ENCODE measurements around the gene KRT25. TPM values are rescaled to one million over a fixed set of nuclear protein-coding genes. Genes with fewer than 3 reads are reported as not detected.

Gene KRT25
- total and polyA plus RNA-seq, 2 of the 8 experiments (the other 6 are each of a cell fraction or from before 2014, with no cell fraction given), result not detected

DNA sequence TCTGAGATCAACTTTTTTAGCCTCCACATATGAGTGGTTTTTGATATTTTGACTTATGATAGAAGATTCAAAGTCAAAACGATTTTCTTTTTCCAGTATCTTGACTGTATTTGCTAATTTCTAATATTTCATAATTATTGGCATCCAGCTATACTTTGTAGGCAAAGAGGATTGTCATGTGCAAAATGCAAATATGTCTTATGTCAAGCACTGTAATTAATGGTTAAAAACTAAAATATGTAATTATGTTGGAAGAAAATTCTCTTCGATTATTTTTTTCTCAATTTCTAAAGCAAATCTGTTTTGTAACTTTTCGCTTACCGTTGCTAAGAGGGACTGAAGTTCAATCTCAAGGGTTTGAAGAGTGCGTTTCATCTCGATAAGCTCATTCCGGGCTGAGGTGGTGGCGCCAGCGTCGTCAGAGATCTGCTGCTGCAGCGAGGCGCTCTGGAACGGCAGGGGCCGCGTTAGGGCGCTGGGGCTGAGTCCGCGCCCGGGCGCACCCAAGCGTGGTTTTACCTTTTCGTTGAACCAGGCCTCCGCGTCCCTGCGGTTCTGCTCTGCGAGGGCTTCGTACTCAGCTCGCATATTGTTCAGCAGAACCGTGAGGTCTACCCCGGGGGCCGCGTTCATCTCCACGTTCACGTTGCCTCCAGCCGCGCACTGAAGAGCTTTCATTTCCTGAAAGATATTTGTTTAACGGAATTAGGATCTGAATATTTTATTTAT, 24.2 kb upstream of the KRT25 start:
- ChIA-PET POLR2A (ENCODE audit: partially characterized antibody) (interaction anchor here (0.9 kb wide), 1 partner anchor 130 kb away, joined by 3 read pairs; no protein-coding TSS in a partner anchor), CTCF (ENCODE audit: partially characterized antibody) (interaction anchor here (0.9 to 2.0 kb wide), 4 partner anchors 13 to 160 kb away, joined by 3 to 6 read pairs (median 4); no protein-coding TSS in a partner anchor)
- Histone ChIP-seq H3K4me2 (ENCODE audit: insufficient read depth in 1 of 2, low read depth in 2 of 2, low read length in 2 of 2) (0 out of 4 replicates have a peak overlapping the region, but pooled peaks of 1 of the 2 experiments have one; percentile 29), H2BK12ac (ENCODE audit: low read depth, low read length) (no peak overlapping the region), H4K8ac (ENCODE audit: extremely low read depth, insufficient read depth, low read length) (peak overlapping the region; percentile 14; the same call in 1 of the 2 replicates), H3K9me3 (ENCODE audit: insufficient read depth in 2 of 2, low read depth in 1 of 2, low read length in 1 of 2) (no peaks in the 10 kb centered on the region), H2AFZ (ENCODE audit: low read length) (no peak overlapping the region), H2BK120ac (replicated peaks; ENCODE audit: low read depth, low read length) (no peak overlapping the region), H3K23ac (ENCODE audit: insufficient read length) (no peak overlapping the region), H3K9ac (replicated peaks in 1 of 4; ENCODE audit: extremely low read depth in 1 of 4, low read depth in 3 of 4, low read length in 3 of 4) (no peak overlapping the region), H2BK5ac (ENCODE audit: low read depth, low read length) (no peak overlapping the region), H3K56ac (replicated peaks; ENCODE audit: insufficient read length, low read depth, low read length) (no peak overlapping the region), H3K36me3 (ENCODE audit: control insufficient read depth in 2 of 4, insufficient read depth in 4 of 4, low read length in 3 of 4) (no peaks in the 10 kb centered on the region), H3K4me3 (ENCODE audit: extremely low read depth in 1 of 4, insufficient read depth in 2 of 4, low read depth in 3 of 4, low read length in 4 of 4) (peak overlapping the region in 1 of 4 experiments; percentile 12; a peak in 1 of 8 replicates), H2AK5ac (ENCODE audit: low read depth, low read length) (no peak overlapping the region), H3K4ac (replicated peaks; ENCODE audit: insufficient read length, low read depth, low read length) (no peak overlapping the region), H3K18ac (ENCODE audit: extremely low read depth, low read length) (no peak overlapping the region), H2BK20ac (ENCODE audit: low read length) (no peak overlapping the region), H4K20me1 (replicated peaks in 1 of 2; ENCODE audit: control insufficient read depth in 1 of 2, insufficient read depth in 2 of 2, low read length in 2 of 2) (no peaks in the 10 kb centered on the region), H4K5ac (ENCODE audit: insufficient read length, low read depth, low read length) (no peak overlapping the region), H3K23me2 (ENCODE audit: low read depth, low read length) (no peaks in the 10 kb centered on the region), H3K14ac (ENCODE audit: insufficient read length) (no peak overlapping the region), H3K27me3 (replicated peaks in 1 of 4; ENCODE audit: control insufficient read depth in 3 of 4, extremely low read depth in 1 of 4, insufficient read depth in 3 of 4, low read length in 3 of 4) (peaks cover 0 to 3% (median 1%) of the 10 kb centered on the region in 4 experiments; a peak in 3 of 7 replicates), H3K79me2 (ENCODE audit: control insufficient read depth in 1 of 2, insufficient read depth in 2 of 2, low read length in 2 of 2) (no peaks in the 10 kb centered on the region), H3K27ac (ENCODE audit: low read depth, low read length) (no peak overlapping the region), H3K79me1 (ENCODE audit: low read depth, low read length) (no peaks in the 10 kb centered on the region), H4K91ac (replicated peaks; ENCODE audit: insufficient read length, low read length) (no peak overlapping the region), H2BK15ac (ENCODE audit: low read length) (no peak overlapping the region), H3K4me1 (replicated peaks in 1 of 4; ENCODE audit: control insufficient read depth in 3 of 4, insufficient read depth in 4 of 4, low read length in 3 of 4) (no peaks in the 10 kb centered on the region)
- DNase-seq (ENCODE audit: low read depth in 1 of 2, low spot score in 2 of 2), result no peak
- TF ChIP-seq SAP30 (IDR thresholded peaks at IDR 0.05; ENCODE audit: insufficient read depth, insufficient replicate concordance, low read length) (no peak), JUND (IDR thresholded peaks at IDR 0.05; ENCODE audit: low read length) (no peak), GABPA (IDR thresholded peaks at IDR 0.05; ENCODE audit: borderline replicate concordance, insufficient read depth, low read length) (no peak), TAF7 (optimal IDR thresholded peaks at IDR 0.05; ENCODE audit: borderline replicate concordance, low read depth, low read length) (no peak), POU5F1 (IDR thresholded peaks at IDR 0.05; ENCODE audit: low read depth, low read length) (no peak), SIRT6 (IDR thresholded peaks at IDR 0.05; ENCODE audit: low read length) (no peak), KDM4A (IDR thresholded peaks at IDR 0.05; ENCODE audit: low read depth, low read length, severe bottlenecking) (peak; percentile 33), TBP (IDR thresholded peaks at IDR 0.05; ENCODE audit: low read depth, low read length) (peak; percentile 51; the same call in 1 of the 2 replicates)
- TF ChIP-seq, protein P1, sequence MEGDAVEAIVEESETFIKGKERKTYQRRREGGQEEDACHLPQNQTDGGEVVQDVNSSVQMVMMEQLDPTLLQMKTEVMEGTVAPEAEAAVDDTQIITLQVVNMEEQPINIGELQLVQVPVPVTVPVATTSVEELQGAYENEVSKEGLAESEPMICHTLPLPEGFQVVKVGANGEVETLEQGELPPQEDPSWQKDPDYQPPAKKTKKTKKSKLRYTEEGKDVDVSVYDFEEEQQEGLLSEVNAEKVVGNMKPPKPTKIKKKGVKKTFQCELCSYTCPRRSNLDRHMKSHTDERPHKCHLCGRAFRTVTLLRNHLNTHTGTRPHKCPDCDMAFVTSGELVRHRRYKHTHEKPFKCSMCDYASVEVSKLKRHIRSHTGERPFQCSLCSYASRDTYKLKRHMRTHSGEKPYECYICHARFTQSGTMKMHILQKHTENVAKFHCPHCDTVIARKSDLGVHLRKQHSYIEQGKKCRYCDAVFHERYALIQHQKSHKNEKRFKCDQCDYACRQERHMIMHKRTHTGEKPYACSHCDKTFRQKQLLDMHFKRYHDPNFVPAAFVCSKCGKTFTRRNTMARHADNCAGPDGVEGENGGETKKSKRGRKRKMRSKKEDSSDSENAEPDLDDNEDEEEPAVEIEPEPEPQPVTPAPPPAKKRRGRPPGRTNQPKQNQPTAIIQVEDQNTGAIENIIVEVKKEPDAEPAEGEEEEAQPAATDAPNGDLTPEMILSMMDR (IDR thresholded peaks at IDR 0.05; ENCODE audit: control extremely low read depth in 1 of 3, insufficient read depth in 1 of 3, low read depth in 1 of 3, low read length in 3 of 3), result 0 out of 4 replicates have a peak, but pooled peaks of 1 of the 3 experiments have one; percentile 2
- 41% methylated on average over 37 of the region's 37 CpGs; no CpG with 5 or more reads in 1 of the 2 experiments for WGBS, 2 experiments (ENCODE audit: extremely low coverage in 1 of 2, insufficient coverage in 1 of 2, insufficient read length in 1 of 2, insufficient replicate concordance in 2 of 2, low coverage in 1 of 2, low lambda C conversion rate in 2 of 2, missing lambda C conversion rate in 1 of 2)
- no peak for FAIRE-seq
